BLaER1 treated with 17β-estradiol and CSF1 and Interleukin-3, amounts not matched to agents 10 nM and 100 nM (cell line): ENCODE results near the gene USP12.

Experiments
- H3K27ac ChIP-seq, 11 experiments: shearing (Covaris generic); formaldehyde crosslinking; 2 replicates each; pipeline ENCODE4 v1.8.1; 2022
- H3K27me3 ChIP-seq, 11 experiments: shearing (Covaris generic); formaldehyde crosslinking; 2 replicates each; pipeline ENCODE4 v1.8.1; 2022
- H3K36me3 ChIP-seq, 11 experiments: shearing (Covaris generic); formaldehyde crosslinking; 2 replicates each; pipeline ENCODE4 v1.8.1; 2022
- H3K4me1 ChIP-seq, 10 experiments: shearing (Covaris generic); formaldehyde crosslinking; 2 replicates each; pipeline ENCODE4 v1.8.1; 2022
- H3K4me2 ChIP-seq, 11 experiments: shearing (Covaris generic); formaldehyde crosslinking; 2 replicates each; pipeline ENCODE4 v1.8.1; 2022
- H3K4me3 ChIP-seq, 10 experiments: shearing (Covaris generic); formaldehyde crosslinking; 2 replicates each; pipeline ENCODE4 v1.8.1; 2022
- H3K9ac ChIP-seq, 11 experiments: shearing (Covaris generic); formaldehyde crosslinking; 2 replicates each; pipeline ENCODE4 v1.8.1; 2022
- H3K9me3 ChIP-seq, 11 experiments: shearing (Covaris generic); formaldehyde crosslinking; replicated peaks in 1 of 11; 2 replicates each; pipeline ENCODE4 v1.8.1; 2022
- H4K20me1 ChIP-seq, 11 experiments: shearing (Covaris generic); formaldehyde crosslinking; 2 replicates each; pipeline ENCODE4 v1.8.1; 2022
- Cebpa-rat ChIP-seq, 11 experiments: shearing (Covaris generic); IDR thresholded peaks; 2 replicates each; pipeline ENCODE4 v1.8.1; 2022

Gene USP12

DNA sequence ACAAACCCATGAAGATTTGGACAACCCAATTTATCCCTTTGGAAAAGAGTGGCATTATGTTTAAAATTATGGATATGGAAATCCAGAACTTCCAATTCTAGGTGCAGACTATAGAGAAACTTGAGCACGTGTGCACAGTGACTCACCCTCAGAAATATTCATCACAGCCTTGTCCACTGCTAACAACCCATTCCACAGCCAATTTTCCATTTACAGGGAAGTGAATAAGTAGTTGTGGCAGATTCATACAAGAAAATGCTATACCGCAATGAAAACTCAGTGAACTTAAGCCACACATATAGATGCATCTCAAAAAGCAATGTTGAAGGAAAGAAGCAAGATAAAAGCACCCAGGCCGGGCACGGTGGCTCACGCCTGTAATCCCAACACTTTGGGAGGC is 133.3 kb downstream of the USP12 start:
- Histone ChIP-seq H3K4me3 (no peak overlapping the region), H3K4me2 (no peak overlapping the region), H3K9ac (no peak overlapping the region), H3K36me3 (no peaks in the 10 kb centered on the region), H3K27ac (no peak overlapping the region), H3K4me1 (peaks cover 16 to 43% (median 36%) of the 10 kb centered on the region in 10 experiments), H3K9me3 (0 out of 22 replicates have a peak, but pooled peaks cover 0 to 5% (median 0%) of the 10 kb centered on the region in 11 experiments), H3K27me3 (peaks cover 0 to 8% (median 0%) of the 10 kb centered on the region in 11 experiments; a peak in 2 of 22 replicates), H4K20me1 (peaks cover 0 to 6% (median 0%) of the 10 kb centered on the region in 11 experiments; a peak in 2 of 22 replicates)
- TF ChIP-seq Cebpa-rat (IDR thresholded peaks at IDR 0.05), result no peak

DNA sequence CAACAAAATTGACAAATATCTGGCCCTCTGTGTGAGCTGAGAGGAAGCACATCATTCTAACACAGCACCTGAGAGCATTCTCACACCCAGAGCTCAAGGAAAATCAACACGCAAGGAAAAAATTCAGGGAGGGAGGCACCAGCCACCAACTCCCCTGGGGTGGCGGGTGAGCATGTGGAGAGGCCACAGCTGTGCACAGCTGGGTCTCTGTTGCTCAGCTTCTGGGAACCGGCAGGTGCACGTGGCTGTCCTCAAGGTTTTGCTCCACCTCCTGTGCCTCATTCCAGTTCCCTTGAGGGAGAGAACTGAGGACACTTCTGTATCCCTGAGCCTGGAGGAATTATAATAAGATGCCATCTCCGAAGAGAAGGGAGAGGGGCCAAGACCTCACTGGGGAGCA is 134.0 kb downstream of the USP12 start:
- H3K27ac ChIP-seq, result no peak overlapping the region
- no peaks in the 10 kb centered on the region for H3K36me3 ChIP-seq
- TF ChIP-seq Cebpa-rat (IDR thresholded peaks at IDR 0.05), result no peak
- peaks cover 16 to 35% (median 28%) of the 10 kb centered on the region in 10 experiments for H3K4me1 ChIP-seq
- no peaks in the 10 kb centered on the region for H3K9me3 ChIP-seq
- peaks cover 0 to 8% (median 0%) of the 10 kb centered on the region in 11 experiments; a peak in 2 of 22 replicates for H3K27me3 ChIP-seq
- H4K20me1 ChIP-seq, result peaks cover 0 to 6% (median 0%) of the 10 kb centered on the region in 11 experiments; a peak in 2 of 22 replicates
- no peak overlapping the region for H3K4me3 ChIP-seq
- H3K9ac ChIP-seq, result no peak overlapping the region
- H3K4me2 ChIP-seq, result peak overlapping the region in 5 of 11 experiments; percentile 9 to 42 (median 13); a peak in 3 of 22 replicates

DNA sequence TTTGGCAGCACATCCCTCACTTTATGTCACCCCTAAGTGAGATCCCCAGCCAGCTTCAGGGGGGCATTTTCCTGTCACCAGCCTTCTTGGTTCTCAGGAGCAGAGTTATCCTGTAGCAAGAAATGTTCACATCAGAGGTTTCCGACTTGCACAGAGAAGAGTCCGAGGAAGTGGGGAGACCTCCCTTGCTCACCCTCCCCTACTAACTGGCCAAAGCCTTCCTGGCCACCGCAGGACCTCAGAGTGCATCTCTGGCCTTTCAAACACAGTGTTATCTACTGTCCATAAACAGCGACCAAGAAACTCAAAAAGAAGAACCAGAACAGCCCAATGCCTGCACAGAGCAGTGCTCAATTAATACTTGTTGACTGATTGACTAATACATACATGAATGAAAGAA is 134.4 kb downstream of the USP12 start:
- H3K9ac ChIP-seq, result no peak overlapping the region

DNA sequence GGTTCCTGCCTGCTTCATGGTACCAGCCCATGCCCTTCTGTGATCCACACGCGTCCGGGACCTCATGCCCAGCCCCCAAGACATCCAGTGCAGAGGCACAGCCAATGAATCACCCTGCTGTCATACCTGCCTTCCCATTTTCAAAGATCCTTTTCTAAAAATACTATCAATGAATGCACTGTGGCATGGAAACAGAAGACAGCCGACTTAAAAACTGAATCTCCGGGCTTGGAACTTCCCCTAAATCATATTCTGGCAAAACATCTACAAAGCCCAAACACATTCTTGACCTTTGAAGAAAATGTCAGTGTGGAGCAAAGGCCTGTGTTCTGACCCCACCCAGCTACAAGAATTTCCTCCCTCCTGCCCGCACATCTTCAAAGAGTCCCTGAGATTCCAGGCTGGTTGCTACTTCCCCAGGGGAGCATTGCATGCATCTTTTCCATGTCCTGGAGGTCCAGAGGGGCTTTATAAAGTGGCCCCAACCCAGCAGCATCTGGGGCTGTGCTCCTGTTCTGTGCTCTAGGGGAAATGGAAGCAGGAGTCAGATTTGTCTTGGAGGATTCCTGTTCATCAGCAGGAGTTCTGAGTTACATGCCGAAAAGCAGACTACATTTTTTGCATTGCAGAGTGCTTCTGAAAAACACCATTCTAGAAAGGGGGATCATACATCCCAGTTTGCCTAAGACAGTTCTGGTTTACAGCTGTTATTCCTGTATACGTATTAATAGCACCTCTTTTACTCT is 135.2 kb downstream of the USP12 start:
- Histone ChIP-seq H3K27ac (no peak overlapping the region), H3K4me1 (peaks cover 16 to 33% (median 24%) of the 10 kb centered on the region in 10 experiments), H3K9me3 (no peaks in the 10 kb centered on the region), H4K20me1 (peaks cover 0 to 6% (median 0%) of the 10 kb centered on the region in 11 experiments; a peak in 2 of 22 replicates), H3K4me2 (no peak overlapping the region), H3K27me3 (peaks cover 0 to 8% (median 0%) of the 10 kb centered on the region in 11 experiments; a peak in 2 of 22 replicates), H3K4me3 (no peak overlapping the region), H3K36me3 (no peaks in the 10 kb centered on the region), H3K9ac (no peak overlapping the region)
- no peak for TF ChIP-seq Cebpa-rat (IDR thresholded peaks at IDR 0.05)

More for the DNA sequence above, 134.4 kb downstream of the USP12 start:
- no peak for TF ChIP-seq Cebpa-rat (IDR thresholded peaks at IDR 0.05)
- Histone ChIP-seq H3K4me3 (no peak overlapping the region), H3K4me1 (peaks cover 16 to 33% (median 25%) of the 10 kb centered on the region in 10 experiments), H3K27me3 (peaks cover 0 to 8% (median 0%) of the 10 kb centered on the region in 11 experiments; a peak in 2 of 22 replicates), H3K4me2 (peak overlapping the region in 5 of 11 experiments; percentile 9 to 42 (median 13); a peak in 2 of 22 replicates), H4K20me1 (peaks cover 0 to 6% (median 0%) of the 10 kb centered on the region in 11 experiments; a peak in 2 of 22 replicates), H3K36me3 (no peaks in the 10 kb centered on the region), H3K9me3 (no peaks in the 10 kb centered on the region), H3K27ac (no peak overlapping the region)

DNA sequence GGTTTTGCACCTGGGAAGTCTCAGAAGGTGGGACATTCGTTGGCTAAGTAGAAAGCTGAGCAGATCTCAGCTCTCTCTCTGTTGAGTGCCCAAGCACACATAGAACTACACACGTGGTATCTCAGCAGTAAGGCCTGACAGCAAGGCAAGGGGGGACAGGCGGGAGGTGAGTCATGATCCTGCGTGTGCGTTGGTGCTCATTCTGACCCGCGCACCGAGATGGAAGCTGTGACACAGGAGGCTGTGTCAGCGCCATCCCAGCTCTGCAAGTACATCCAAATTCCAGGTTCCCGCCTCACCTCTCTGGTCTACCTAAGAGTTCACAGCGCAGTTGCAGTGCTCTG is 135.7 kb downstream of the USP12 start:
- no peak overlapping the region for H3K4me3 ChIP-seq
- H3K9me3 ChIP-seq, result no peaks in the 10 kb centered on the region
- peaks cover 12 to 28% (median 19%) of the 10 kb centered on the region in 10 experiments for H3K4me1 ChIP-seq
- peaks cover 0 to 8% (median 0%) of the 10 kb centered on the region in 11 experiments; a peak in 2 of 22 replicates for H3K27me3 ChIP-seq
- H4K20me1 ChIP-seq, result peaks cover 0 to 6% (median 0%) of the 10 kb centered on the region in 11 experiments; a peak in 2 of 22 replicates
- H3K4me2 ChIP-seq, result no peak overlapping the region
- no peak overlapping the region for H3K9ac ChIP-seq
- no peak for TF ChIP-seq Cebpa-rat (IDR thresholded peaks at IDR 0.05)
- no peak overlapping the region for H3K27ac ChIP-seq
- H3K36me3 ChIP-seq, result no peaks in the 10 kb centered on the region

DNA sequence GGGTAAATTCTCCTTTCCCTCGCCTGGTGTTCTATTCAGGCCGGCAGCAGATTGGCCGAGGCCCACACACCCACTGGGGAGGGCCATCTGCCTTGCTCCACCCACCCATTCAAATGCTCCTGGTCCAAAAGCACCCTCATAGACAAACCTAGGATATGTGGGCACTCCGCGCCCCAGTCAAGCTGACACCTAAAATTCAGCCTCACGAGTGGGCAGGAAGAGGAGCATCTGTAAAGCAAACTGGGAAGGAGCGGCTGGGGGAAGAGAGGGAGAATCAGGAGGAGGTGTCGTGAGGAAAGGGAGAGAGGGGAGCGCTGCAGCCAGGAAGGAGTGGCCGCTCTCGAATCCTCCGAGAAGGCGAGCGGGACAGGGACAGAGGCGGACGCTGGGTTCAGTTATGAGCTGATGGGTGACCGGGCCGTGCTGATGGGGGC is 136.9 kb downstream of the USP12 start:
- H3K4me1 ChIP-seq, result peaks cover under 1 to 17% (median 7%) of the 10 kb centered on the region in 10 experiments
- peak overlapping the region in 4 of 11 experiments; percentile 5 to 39 (median 10); a peak in 3 of 22 replicates for H3K4me2 ChIP-seq
- peaks cover 0 to 2% (median 0%) of the 10 kb centered on the region in 11 experiments; a peak in 2 of 22 replicates for H4K20me1 ChIP-seq
- no peak overlapping the region for H3K4me3 ChIP-seq
- no peak for TF ChIP-seq Cebpa-rat (IDR thresholded peaks at IDR 0.05)
- no peak overlapping the region for H3K27ac ChIP-seq
- no peaks in the 10 kb centered on the region for H3K9me3 ChIP-seq
- no peak overlapping the region for H3K9ac ChIP-seq
- H3K27me3 ChIP-seq, result peaks cover 0 to 5% (median 0%) of the 10 kb centered on the region in 11 experiments; a peak in 2 of 22 replicates
- H3K36me3 ChIP-seq, result no peaks in the 10 kb centered on the region

DNA sequence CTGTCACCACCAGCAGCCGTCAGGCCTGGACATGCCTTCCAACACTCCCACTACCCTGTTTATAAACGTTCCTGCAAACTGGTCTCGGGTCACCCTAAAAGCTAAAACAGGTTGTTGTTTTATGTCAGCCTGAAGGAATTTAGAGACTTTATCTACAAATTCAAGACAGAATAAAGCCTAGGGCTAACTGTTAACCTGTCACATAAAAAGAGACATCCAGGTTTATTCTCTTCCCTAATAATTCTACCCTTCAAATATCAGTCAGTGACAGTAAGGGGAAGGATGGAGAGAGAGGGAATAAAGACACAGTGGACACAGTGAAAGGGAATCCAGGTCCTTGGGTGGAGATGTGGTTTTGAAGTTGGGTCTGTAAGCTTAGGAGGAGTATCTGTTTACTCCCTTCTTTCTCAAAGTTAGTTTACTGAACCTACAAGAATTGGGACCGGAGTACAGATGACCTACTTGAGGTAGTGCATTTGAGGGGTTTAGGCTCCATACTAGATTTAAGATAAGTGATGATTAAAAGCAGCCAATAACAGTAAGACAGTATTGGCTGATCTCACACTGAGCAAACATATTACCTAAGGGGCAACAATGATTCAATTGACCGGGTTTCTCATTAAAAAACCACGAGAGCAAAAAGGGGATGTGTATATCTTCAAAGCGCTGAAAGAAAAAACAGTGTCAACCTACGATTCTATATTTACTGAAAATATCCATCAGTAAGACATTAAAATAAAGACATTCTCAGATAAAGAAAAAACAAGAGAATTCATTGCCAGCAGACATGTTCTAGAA is 142.7 kb downstream of the USP12 start:
- no peak overlapping the region for H3K9ac ChIP-seq

DNA sequence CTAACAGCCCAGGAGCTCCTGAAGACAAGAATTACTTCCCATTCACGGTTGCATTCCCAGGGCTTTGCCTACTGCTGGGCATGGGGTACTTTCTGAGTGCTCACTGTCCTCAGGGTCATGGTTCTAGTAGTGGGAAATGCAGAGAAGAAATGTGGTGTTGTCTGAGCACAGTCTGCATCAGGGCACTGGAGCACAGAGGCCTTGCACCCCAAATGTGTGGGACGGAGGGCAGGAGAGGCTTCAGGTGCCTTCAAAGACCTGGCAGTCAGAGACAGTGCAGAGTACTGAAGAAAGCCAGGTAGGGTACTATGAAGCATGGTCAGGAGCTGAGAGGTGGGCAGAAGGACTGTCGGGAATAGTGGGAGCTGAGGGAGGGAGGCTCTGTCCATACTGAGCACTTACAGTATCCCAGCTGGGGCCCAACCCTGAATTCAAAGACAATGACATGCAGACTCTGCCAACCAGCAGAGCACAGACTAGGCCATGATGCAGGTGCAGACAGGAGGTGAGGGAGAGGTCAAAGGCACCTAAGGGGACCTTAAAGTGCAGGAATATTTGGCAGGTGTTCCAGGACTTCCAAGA is 144.4 kb downstream of the USP12 start:
- Histone ChIP-seq H3K27me3 (no peaks in the 10 kb centered on the region), H3K4me3 (no peak overlapping the region), H3K27ac (no peak overlapping the region), H3K9me3 (no peaks in the 10 kb centered on the region), H3K36me3 (no peaks in the 10 kb centered on the region), H3K9ac (no peak overlapping the region), H4K20me1 (no peaks in the 10 kb centered on the region), H3K4me1 (peaks cover 0 to 14% (median 10%) of the 10 kb centered on the region in 10 experiments; a peak in 14 of 20 replicates), H3K4me2 (peak overlapping the region in 9 of 11 experiments; percentile 25 to 57 (median 44); a peak in 11 of 22 replicates)
- no peak for TF ChIP-seq Cebpa-rat (IDR thresholded peaks at IDR 0.05)

More for the DNA sequence above, 142.7 kb downstream of the USP12 start:
- Histone ChIP-seq H3K4me1 (peaks cover 0 to 14% (median 10%) of the 10 kb centered on the region in 10 experiments; a peak in 14 of 20 replicates), H4K20me1 (no peaks in the 10 kb centered on the region), H3K4me2 (no peak overlapping the region), H3K27me3 (no peaks in the 10 kb centered on the region), H3K36me3 (no peaks in the 10 kb centered on the region), H3K9me3 (no peaks in the 10 kb centered on the region), H3K4me3 (no peak overlapping the region), H3K27ac (no peak overlapping the region)
- no peak for TF ChIP-seq Cebpa-rat (IDR thresholded peaks at IDR 0.05)
